ENCODE results near the gene GAK.

DNA sequence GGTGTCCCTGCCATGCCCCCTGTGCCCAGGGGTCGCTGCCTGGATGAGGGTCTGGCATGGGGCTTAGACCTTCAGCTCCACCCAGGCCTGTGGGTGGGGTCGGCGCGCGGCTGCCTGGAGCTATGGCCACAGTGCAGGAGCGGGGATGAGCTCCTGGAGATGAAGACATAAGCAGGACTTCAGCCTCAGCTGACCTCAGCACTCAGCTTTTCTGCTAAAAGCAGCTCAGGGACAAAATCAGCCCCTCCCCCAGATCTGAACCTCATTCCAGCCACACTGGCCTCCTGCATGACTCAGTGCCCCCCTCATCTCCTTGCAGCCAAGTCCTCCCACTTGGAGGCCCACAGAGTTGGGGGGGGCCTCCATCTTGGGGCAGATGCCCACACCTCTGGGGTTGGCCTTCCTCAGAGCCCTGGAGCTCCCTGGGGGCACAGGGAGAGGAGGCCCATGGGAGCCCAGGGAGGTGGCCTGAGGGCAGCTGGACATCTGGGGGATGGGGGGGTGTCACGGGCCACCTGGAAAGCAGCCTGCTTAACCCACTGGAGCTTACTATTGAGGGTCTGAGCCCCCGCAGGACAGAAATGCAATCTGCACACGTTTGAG is 86.8 kb downstream of the GAK start:
- TF ChIP-seq, protein P1, sequence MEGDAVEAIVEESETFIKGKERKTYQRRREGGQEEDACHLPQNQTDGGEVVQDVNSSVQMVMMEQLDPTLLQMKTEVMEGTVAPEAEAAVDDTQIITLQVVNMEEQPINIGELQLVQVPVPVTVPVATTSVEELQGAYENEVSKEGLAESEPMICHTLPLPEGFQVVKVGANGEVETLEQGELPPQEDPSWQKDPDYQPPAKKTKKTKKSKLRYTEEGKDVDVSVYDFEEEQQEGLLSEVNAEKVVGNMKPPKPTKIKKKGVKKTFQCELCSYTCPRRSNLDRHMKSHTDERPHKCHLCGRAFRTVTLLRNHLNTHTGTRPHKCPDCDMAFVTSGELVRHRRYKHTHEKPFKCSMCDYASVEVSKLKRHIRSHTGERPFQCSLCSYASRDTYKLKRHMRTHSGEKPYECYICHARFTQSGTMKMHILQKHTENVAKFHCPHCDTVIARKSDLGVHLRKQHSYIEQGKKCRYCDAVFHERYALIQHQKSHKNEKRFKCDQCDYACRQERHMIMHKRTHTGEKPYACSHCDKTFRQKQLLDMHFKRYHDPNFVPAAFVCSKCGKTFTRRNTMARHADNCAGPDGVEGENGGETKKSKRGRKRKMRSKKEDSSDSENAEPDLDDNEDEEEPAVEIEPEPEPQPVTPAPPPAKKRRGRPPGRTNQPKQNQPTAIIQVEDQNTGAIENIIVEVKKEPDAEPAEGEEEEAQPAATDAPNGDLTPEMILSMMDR (IDR thresholded peaks at IDR 0.05): no peak
- TF ChIP-seq POLR2A (IDR thresholded peaks at IDR 0.05) (no peak), POLR2AphosphoS5 (IDR thresholded peaks at IDR 0.05) (no peak), EP300 (IDR thresholded peaks at IDR 0.05) (no peak)
